HG02943 (cell line): Measurements from ENCODE around the gene ASXL3.
A peak's percentile ranks its signal among the peaks of the same experiment; 100 is the strongest.

Experiments
- ATAC-seq: cut with Tn5 transposase; IDR thresholded peaks from one replicate; pipeline ENCODE4 v1.9.1; 2021; ENCODE audit warnings: mild to moderate bottlenecking, low read depth, moderate library complexity; ENCODE audit not compliant: unreplicated experiment

The ASXL3 gene

DNA sequence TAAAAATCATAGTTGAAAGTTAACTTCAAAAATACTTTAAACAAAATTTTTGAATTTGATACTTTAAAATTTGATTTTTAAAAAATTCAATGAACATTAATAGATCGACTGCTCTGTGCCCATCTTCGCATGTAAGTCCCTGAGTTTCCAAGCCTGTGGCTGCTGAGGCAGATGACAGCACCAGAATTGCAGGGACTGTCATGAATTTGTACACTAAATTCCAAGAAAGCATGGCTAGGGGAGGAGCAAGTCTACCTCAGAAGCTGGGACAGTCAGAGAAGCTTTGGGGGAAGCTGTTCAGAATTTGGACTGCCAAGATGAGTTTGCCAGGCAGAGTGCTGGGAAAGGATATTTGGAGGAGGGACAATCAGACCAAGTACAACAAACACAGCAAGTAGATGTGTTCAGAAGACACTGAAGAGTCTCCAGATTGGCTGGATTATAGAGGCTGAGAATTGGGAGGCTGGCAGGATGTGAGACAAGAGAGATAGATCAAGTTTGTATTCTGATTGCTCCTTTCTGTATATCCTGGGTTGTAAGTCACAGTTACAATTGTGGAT, 79.0 kb downstream of the ASXL3 start:
- ATAC-seq: no peak

DNA sequence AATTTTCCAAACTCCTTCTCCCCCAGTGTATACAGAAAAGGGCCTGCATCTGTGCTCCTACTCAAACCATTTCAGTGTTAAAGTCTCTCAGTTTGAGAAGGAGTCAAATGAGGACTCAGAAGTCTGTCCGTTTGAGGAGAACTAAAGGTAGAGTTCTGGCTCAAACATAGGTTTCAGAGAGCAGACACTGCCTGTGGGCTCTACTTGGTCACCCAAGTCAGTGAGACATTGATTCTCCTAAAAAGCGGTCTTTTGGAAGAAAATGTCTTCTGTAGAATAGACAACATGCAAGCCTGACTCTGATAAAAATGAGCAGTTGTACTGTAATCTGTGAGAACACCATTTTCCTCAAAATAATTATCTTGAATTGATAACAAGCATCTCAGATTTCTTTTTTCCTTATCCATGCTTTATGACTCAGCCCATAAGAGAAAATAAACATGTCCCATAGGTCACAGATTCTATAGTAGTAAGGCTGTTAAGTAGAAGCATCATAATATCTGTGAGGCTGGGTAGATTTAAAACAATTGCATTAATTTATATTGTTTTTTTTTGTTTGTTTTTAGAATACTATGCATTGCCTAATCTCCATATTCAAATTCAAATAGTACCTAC, 82.8 kb downstream of the ASXL3 start:
- ATAC-seq: no peak

DNA sequence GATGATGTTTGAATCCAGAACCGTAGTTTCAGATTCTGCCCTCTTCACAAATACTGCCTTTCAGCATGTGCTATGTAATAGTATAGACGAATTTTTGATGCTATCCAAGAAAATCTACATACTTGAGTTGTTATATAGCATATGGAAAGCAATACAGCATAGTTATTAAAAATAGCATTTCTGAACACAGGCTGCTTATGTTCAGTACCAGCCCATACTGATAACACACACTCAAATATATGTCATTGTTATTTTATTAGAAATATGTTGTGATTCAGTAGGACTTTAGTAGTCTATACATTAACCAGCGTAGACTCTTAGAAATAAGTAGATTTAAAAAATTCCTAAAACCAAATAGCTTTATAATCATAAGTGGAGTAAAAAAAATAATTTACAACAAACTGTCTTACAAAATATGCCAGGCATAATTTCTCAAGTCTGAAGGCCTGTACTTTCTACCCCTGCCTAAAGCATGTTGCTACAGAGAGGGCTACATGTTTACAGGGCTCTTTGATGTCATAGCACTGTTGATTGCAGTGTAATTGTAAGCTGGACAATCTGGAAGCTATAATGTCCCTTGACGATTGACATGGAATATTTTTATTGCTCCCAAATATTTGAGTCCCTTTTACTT, 86.3 kb downstream of the ASXL3 start:
- ATAC-seq: no peak

DNA sequence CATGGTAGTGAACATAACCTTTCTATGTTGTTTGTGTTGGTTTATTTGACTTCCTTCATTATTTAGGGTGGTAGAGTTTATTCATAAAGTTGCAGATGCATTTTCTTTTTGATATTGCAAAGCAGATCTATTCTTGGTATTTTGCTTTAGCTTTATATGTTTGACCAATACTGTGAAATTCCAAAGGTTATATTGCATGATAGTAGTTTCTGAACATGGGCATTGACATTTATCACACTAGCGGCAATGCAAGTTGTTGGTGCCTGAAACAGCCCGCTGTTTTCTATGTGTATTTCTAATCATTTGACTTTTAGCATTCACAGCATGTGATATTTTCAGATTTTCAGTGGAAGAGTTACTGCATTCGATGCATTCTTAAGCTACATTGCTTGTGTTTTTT, 87.2 kb downstream of the ASXL3 start:
- ATAC-seq: no peak

DNA sequence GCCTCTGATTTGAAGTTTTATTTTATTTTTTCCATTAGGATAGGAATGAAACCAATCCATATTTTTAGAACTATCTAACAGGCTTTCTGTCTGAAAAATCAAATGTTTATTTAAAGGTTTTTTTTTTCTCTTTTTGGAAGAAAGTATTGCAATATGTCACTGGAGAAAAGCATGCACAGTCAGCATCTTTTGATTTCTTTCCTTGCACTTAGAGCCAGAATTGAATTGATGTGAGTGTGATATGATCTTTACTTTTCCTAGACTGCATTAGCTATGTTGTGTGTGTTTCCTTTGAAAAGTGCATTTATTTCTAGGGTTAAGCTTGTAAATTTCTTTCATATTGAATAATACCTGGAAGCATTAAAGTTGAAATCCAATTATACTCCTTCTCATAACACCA, 87.6 kb downstream of the ASXL3 start:
- no peak for ATAC-seq

DNA sequence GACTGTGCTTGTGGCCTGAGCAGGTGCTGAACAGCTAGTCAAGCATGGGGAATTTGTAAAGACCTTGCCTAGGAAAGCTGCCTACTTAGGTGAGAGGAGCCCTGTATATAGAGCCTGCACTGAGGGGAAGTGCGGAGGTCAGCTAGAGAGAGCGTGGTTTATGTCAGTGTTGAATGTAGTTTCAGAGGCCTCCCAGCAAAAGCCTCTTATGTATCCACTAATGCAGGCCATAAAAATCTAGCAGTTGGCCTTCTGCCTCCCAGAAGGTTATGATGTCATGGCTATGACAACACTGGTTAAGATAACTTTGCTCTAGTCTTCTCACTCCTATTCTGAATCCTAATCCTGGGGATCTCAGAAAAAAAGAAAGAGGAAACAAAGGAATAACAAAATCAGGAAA, 88.9 kb downstream of the ASXL3 start:
- no peak for ATAC-seq

DNA sequence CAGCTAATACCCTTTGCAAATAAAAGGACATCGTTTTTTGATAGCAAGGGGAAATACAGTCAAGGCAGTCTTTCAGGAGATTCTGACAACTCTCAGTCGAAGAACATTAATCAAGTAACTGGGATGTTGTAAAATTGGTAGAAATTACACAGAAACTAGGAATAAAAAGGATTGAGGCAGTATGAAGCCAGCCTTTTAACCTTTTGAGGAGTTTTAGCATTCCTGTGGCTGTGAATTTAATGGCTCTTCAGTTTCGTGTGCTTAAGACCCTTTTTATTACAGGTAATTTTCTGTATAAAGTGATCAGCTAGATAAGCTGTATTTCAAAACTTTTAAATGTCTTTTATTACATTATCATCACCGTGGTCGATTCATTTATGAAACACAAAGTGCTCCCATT, 91.6 kb downstream of the ASXL3 start:
- no peak for ATAC-seq

DNA sequence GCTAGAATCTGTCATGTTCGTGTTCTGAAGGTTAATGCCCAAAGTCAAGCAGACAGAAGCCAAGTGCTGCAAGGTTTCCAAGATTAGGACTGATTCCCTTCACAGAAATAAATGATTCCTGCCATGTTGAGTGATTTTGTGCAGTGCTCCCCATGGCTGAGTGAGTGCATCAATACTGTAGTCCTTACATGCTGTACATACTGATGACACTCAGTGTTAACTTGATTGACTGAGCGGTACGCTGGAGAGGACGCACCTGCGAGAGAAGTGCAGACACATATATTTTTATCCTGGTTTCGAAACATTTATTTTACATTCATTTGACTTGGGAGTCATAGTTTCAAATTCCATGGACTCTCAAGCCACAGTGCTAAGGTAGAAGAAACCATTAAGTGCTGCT, 92.0 kb downstream of the ASXL3 start:
- ATAC-seq: no peak

DNA sequence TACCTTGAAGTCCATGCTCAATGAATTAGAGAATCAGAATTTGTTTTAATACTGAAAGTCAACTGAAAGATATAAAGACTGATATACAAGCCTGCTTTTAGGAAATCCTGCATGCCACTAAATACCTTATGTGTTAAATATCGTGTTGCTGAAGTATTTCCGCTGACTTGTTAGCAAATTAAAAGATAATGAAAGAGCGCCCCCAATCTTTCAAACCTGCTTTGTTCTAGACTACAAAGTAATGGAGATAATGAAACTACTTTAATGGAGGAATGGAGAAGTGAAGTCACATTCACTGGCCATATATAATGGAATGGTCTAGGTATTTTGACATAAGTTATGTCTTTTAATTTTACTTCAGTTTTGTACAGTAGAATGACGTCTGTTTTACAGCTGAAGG, 95.7 kb downstream of the ASXL3 start:
- no peak for ATAC-seq

DNA sequence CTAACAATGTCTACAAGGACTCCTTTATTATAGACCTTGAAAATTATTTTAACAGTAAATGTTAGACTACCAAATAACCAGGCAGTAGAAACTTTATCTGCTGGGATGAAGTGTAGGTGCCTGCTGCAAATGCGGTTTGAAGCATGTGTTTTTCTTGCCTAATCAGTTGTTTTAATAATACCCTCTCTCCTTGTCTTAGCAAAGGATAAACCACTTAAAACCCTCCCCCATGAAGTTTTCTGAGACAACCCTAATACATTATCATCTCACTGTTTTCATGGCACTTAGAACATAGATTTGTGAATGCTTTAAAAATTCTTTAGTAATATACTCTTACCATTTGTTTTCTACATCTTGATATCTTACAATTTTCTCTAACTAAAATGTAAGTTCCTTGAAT, 98.6 kb downstream of the ASXL3 start:
- ATAC-seq: no peak

DNA sequence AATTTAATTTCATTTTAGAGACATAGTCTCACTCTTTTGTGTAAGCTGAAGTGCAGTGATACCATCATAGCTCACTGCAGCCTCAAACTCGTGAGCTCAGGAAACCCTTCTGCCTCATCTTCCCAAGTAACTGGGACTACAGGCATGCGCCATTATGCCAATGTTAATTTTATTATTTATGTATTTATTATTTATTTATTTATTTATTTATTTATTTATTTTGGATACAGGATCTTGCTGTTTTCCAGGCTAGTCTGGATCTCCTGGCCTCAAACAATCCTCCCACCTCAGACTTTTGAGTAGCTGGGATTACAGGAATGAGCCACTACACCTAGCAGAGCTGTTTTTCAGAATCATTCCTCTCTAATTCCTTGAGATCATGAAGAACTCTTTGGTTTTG, 99.9 kb downstream of the ASXL3 start:
- no peak for ATAC-seq

DNA sequence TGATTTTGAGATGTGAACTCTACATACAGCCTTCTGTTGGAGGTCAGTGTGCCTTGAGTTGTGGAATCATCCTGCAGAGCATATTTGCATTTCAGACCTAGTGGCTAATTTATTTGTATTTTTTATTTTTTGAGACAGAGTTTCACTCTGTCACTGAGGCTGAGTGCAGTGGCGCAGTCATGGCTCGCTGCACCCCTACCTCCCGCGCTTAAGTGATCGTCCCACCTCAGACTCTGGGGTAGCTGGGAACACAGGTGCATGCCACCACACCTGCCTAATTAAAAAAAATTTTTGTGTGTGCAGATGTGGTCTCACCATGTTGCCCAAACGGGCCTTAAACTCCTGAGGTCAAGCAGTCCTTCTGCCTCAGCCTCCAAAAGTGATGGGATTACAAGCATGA, 104.4 kb downstream of the ASXL3 start:
- ATAC-seq: no peak

DNA sequence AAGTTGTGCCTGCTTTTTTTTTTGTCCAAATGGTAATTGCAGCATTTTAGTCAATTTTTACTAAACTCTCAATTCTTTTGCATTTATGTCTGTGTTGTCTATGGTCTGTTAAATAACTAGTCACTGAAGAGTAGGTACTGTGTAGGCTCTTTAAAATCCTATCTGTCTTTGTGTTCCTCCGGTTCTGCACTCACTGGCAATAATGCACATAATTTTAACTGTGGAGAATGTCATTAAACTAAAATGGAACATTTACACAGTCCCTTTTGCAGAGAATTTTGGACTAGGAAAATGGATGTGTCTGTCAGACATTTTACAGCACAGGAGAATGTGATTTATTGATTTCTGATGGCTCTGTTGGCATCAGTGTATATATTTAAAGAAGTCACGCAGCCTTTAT, 116.6 kb downstream of the ASXL3 start:
- no peak for ATAC-seq

DNA sequence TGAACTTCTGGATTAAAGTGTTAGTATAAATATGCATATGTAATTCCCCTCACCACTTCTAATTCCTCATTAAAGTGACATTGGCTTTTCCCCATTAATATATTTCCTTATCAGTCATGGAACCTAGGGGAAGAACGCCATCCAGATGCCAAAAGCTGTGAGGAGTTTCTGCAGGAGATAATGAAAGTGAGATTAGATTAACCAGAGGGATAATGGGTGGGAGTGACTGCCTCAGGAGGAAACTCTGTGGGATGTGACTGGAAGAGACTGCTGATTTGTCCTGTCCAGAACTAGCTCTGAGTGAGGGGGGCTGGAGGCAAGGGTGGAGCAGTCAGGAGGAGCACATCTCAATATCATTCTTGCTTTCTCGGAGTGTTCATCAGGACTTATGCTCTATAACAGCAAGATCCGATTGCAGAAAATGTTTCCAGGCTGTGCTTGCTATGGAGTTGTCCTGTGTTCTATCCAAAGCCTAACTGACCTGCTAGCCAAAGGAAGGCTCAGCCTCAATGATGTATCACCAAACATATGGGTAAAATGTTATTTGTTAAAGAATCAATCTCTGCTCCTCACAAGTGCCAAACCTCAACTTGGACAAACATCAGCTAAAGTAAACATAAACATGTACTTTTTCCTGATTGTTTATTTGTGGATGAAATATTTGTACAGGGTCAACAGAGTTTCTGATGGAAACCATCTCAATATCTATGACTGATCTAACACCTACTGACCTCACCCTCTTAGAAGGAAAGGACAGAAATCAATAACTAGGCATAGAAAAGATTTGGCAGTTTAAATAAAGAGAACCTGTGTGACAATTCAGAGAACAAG, 118.5 kb downstream of the ASXL3 start:
- no peak for ATAC-seq

DNA sequence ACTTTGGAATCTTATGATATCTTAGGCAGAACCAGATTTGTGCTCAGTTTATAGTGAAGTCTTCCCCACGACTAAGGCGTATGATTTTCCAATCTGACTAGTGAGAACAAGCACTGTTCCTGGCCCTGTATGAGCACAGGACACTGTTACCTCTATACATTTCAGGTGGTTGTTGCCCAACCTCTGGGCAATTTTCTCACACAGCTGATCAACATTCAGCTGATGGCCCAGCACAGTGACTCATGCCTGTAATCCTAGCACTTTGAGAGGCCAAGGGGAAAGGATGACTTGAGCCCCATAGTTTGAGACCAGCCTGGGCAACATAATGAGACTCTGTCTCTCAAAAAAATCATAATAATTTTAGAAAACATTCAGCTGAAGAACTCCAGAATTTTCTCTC, 119.5 kb downstream of the ASXL3 start:
- no peak for ATAC-seq

DNA sequence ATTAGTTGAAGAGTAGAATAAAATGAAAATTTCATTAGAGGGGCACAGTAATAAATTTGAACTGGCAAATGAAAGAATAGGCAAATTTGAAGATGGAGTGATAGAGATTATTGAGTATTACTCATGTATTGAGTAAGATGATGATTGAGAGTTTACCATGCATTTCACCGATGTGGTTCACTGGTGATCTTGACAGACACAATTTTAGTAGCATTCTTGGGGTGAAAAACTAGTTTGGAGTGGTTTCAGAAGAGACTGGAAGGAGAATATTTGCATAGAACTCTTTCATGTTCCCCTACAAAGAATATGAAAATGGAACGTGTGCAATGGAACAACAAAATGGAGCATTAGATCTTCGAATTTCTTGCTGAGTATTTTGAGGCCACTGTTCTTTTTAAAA, 121.4 kb downstream of the ASXL3 start:
- ATAC-seq: no peak

DNA sequence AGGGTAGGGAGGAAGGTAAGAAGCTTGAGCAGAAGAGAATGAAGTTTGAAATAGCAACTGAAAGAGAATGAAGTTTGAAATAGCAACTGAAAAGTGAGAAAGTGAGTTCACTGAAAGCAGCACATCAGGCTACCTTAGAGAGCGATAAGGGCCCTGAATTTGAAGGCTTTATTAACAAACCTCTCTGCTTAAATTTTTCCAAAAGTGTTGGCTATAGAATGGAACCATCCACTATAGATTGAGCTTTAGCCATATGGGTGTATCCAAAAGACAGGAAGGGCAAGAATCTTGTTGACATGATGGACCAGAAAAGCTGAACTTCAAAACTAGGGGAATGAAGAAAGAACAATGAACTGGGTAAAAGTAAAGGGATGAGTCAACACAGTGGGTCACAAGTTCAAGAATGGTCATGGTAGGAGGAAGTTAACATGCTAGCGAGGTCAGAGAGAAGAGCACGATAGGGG, 122.5 kb downstream of the ASXL3 start:
- ATAC-seq: peak; percentile 67

DNA sequence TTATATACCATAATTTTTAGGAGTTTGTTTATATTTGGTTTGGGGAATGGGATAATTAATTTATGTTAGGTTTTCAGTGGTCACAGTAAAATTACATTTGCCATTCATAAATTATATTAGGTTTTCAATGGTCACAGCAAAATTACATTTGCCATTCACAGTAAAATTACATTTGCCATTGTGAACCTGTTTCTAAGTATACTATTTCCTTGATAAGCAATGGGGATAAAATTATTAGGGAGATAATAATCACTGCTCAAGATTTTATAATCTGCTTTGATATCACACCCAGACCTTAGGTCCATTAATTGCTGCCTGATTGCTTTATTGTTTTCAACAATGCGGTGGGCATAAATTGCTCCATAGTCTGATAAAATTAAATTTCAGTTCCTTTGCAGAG, 124.6 kb downstream of the ASXL3 start:
- no peak for ATAC-seq

DNA sequence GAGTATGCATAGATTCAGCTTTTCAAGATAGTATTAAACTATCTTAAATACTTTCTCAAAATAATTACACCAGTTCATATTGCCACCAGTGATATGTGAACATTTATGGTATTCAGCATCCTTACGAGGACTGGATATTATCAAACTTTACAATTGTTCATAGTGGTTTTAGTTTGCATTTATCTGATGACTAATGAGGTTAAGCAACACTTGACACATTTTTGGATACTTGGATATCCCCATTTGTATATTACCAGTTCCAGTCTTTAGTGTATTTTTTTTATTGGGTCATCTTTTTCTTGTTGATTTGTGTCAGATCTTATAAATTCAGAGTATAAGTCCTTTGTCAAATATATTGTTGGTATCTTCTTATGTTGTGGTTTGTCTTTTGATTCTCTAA, 128.4 kb downstream of the ASXL3 start:
- ATAC-seq: no peak

DNA sequence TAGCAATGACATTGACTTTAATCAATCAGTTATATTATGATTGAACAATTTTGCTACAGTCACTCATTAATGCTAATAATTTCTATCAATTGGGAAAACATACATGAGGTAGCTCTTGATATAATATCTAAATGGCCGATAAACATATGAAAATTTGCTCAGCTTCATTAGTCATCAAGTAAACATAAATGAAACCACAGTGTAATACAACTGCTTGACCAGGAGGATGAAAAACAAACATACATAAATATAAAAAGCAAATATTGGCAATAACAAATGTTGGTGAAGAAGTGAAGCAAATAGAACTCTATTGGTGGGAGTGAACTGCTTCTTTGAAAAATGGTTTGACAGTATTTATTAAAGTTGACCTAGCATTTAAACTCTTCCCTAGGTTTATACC, 130.9 kb downstream of the ASXL3 start:
- no peak for ATAC-seq

DNA sequence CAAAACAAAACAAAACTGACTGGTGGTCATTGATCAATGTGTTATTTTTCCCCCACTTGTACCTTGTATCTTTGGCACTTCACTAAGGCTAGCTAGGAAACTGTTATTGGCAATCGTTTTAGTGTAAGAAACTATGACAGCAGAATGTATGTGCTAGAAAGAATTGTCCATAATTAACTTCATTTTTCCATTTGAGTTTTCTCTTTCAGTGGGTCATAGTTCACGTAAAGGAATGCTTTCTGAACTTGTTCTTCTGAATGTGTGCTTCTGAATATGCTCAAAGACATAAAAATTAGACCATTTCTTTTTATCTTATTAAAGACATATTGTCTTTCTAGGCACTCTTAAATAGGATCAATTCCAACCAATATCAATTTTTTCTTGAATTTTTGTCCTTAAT, 132.2 kb downstream of the ASXL3 start:
- ATAC-seq: no peak

DNA sequence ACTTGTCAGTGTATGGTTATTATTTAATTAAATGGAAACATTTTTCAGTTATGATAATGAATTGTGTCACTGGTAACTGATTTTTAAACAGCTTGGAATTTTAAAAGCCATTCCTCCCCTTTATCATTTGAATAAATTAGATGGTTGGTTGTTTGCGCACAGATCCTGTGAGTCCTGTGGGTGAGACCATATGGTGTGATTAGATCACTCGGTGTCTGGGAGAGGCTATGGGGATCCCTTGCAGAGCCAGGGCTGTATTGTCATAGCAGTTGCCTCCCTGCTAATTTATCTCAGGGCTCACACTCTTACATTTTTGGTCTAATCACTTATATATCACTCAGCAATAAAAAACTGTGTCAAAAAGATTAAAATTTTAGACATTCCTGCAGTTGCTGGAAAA, 133.5 kb downstream of the ASXL3 start:
- ATAC-seq: no peak
